Uterus (tissue), 4 donors: Measurements from ENCODE around the gene OSCP1. TPM values are rescaled to one million over a fixed set of nuclear protein-coding genes. Genes with fewer than 3 reads are reported as not detected.

Source experiments
- DNase-seq, 2 donors: peaks; one replicate each; pipeline ENCODE4 v3.0.0-alpha.2; 2019 to 2020
- H3K27ac ChIP-seq, 2 donors: fragments of 200-600 bp; sonication (generic); 1 replicate in 1 of 2; 2 replicates in 1 of 2; pipeline ENCODE4 v1.5.1; 2016 to 2018
- H3K27me3 ChIP-seq, 2 donors: fragments of 200-600 bp; sonication (generic); one replicate each; pipeline ENCODE4 v1.5.1; 2018 to 2019; ENCODE audit warnings: control low read depth in 1 of 2
- H3K36me3 ChIP-seq, 2 donors: fragments of 200-600 bp; sonication (generic); one replicate each; pipeline ENCODE4 v1.5.1; 2019; ENCODE audit warnings: control low read depth in 1 of 2
- H3K4me1 ChIP-seq, 2 donors: fragments of 200-600 bp; sonication (generic); one replicate each; pipeline ENCODE4 v1.5.1; 2018 to 2019; ENCODE audit warnings: control low read depth in 1 of 2
- H3K4me3 ChIP-seq, 2 donors: fragments of 200-600 bp; sonication (generic); 1 replicate in 1 of 2; 2 replicates in 1 of 2; pipeline ENCODE4 v1.5.1; 2018 to 2019; ENCODE audit warnings: mild to moderate bottlenecking in 1 of 2
- H3K9me3 ChIP-seq, 2 donors: fragments of 200-600 bp; sonication (generic); one replicate each; pipeline ENCODE4 v1.5.1; 2019; ENCODE audit warnings: control low read depth in 1 of 2
- POLR2A ChIP-seq, 2 donors: fragments of 450-650 bp; IDR thresholded peaks; one replicate each; pipeline ENCODE4 v1.6.1; 2016; ENCODE audit warnings: antibody characterized with exemption in 2 of 2, mild to moderate bottlenecking in 1 of 2, moderate library complexity in 1 of 2
- intact Hi-C: fragments of 100-400 bp; cut with DNase I; formaldehyde crosslinking; loops from one replicate; pipeline ENCODE4 v1.15.1; 2023; ENCODE audit warnings: low total_unique reads
- total RNA-seq, 4 donors: library from RNA; depleted of rRNA in 3 of 4; stranded (reverse); fragments of >200 nt in 3 of 4; gene quantifications; one replicate each; pipeline versions ENCODE4 v1.1.0 to v1.2.4, GENCODE V29; 2014 to 2023
- TF ChIP-seq, protein P1 (sequence below), 4 experiments: fragments of 200-600 bp in 2 of 4; fragments of 450-650 bp in 2 of 4; sonication (generic) in 2 of 4; IDR thresholded peaks; one replicate each; pipeline ENCODE4 v1.5.1; 2016 to 2019; ENCODE audit warnings: antibody characterized with exemption in 4 of 4, mild to moderate bottlenecking in 2 of 4, moderate library complexity in 1 of 4
- donor health status: DM: yes; HTN: yes; CAD: no.

Gene OSCP1
- total RNA-seq, 4 donors from 2014 or later, result 2.4 to 22.4 (median 12.0) TPM

DNA sequence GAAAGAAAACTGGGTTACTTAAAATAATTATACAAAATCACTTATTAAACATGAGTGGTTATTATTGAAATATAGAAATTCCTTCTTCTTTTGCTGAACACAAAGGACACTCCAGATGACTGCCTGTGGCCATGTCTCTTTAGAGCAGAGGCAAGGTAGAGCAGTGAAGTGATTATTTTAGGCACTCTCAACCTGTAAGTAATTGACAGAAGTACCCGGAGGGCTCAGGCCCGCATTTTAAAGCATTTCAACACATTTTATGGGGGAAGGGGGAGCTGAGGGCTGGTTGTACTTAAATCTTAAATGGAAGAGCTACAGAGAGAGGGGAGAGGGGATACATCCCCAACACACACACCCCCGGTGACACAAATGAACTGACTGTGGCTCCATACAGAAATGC is 10.2 kb downstream of the OSCP1 start:
- no peak overlapping the region for H3K27ac ChIP-seq
- DNase-seq, result no peak

DNA sequence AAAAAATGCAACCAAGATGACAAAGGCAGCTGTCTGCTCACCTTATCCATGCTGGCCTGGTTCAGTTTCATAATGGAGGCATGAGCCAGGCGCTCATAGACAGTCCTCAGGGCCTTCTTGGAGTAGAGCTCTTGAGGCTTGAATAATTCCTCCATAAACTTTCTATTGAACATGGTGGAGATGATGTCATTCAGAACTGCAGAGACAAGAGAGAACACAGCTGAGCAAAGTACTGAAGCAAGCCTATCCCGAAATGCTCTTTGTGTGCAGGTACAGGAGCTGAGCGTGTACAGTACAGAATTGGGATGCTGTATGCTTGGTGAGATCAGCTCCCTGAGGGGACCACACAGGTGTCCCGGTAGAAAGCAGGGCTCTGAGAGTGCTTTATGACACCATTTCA is 11.5 kb downstream of the OSCP1 start:
- intact Hi-C loops, result no loop called here
- H3K36me3 ChIP-seq, result no peaks in the 10 kb centered on the region
- TF ChIP-seq, protein P1, sequence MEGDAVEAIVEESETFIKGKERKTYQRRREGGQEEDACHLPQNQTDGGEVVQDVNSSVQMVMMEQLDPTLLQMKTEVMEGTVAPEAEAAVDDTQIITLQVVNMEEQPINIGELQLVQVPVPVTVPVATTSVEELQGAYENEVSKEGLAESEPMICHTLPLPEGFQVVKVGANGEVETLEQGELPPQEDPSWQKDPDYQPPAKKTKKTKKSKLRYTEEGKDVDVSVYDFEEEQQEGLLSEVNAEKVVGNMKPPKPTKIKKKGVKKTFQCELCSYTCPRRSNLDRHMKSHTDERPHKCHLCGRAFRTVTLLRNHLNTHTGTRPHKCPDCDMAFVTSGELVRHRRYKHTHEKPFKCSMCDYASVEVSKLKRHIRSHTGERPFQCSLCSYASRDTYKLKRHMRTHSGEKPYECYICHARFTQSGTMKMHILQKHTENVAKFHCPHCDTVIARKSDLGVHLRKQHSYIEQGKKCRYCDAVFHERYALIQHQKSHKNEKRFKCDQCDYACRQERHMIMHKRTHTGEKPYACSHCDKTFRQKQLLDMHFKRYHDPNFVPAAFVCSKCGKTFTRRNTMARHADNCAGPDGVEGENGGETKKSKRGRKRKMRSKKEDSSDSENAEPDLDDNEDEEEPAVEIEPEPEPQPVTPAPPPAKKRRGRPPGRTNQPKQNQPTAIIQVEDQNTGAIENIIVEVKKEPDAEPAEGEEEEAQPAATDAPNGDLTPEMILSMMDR (IDR thresholded peaks at IDR 0.05), result no peak
- no peak for TF ChIP-seq POLR2A (IDR thresholded peaks at IDR 0.05)

More for the DNA sequence above, 10.2 kb downstream of the OSCP1 start:
- Histone ChIP-seq H3K36me3 (no peaks in the 10 kb centered on the region), H3K4me1 (no peaks in the 10 kb centered on the region), H3K27me3 (no peaks in the 10 kb centered on the region), H3K9me3 (no peaks in the 10 kb centered on the region), H3K4me3 (no peak overlapping the region)
- TF ChIP-seq, protein P1 (IDR thresholded peaks at IDR 0.05), result no peak
- TF ChIP-seq POLR2A (IDR thresholded peaks at IDR 0.05), result no peak
- intact Hi-C loops, result no loop called here

DNA sequence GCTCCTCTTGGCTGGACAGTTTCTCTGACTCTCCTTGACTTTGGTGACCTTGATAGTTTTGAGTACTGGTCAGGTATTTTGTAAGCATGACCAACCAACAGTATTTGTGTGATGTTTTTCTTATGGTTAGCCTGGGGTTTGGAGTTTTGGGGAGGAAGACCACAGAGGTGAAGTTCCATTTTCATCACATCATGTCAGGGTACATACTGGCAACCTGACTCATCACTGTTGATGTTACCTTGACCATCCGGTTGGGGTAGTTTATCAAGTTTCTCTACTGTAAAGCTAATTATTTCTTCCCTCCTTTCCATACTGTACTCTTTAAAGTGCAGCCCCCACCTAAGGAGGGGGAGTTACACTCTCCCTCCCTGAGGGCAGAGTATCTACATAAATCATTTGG is 13.4 kb downstream of the OSCP1 start:
- DNase-seq, result no peak
- intact Hi-C loops, result no loop called here
- H3K4me1 ChIP-seq, result no peaks in the 10 kb centered on the region
- no peaks in the 10 kb centered on the region for H3K36me3 ChIP-seq
- H3K27me3 ChIP-seq, result no peaks in the 10 kb centered on the region
- no peak overlapping the region for H3K27ac ChIP-seq
- TF ChIP-seq POLR2A (IDR thresholded peaks at IDR 0.05), result no peak
- TF ChIP-seq, protein P1 (IDR thresholded peaks at IDR 0.05), result no peak
- no peaks in the 10 kb centered on the region for H3K9me3 ChIP-seq
- no peak overlapping the region for H3K4me3 ChIP-seq

More for the DNA sequence above, 11.5 kb downstream of the OSCP1 start:
- H3K9me3 ChIP-seq, result no peaks in the 10 kb centered on the region
- no peaks in the 10 kb centered on the region for H3K27me3 ChIP-seq
- no peaks in the 10 kb centered on the region for H3K4me1 ChIP-seq
- no peak for DNase-seq
- H3K4me3 ChIP-seq, result no peak overlapping the region
- no peak overlapping the region for H3K27ac ChIP-seq

DNA sequence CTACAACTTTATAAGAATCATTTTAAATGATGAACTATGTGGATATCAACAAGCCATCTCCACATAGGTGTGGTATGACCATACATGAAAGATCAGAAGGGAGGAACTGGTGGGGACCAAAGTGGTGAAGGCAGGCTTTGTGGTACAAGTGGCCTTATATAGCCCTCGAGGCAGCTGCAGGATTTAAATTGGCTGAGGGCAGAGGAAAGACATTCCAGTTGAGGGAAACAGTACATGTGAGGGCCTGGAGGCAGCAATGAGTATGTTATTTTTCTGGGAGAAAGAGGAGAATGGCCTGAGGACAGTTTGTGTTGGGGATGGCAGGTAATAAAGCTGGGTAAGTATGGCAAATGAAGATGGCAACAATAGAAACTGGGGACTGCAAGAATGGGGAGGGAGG is 17.1 kb downstream of the OSCP1 start:
- TF ChIP-seq, protein P1 (IDR thresholded peaks at IDR 0.05), result no peak
- TF ChIP-seq POLR2A (IDR thresholded peaks at IDR 0.05), result no peak
- Histone ChIP-seq H3K4me1 (no peaks in the 10 kb centered on the region), H3K27ac (no peak overlapping the region), H3K27me3 (no peaks in the 10 kb centered on the region), H3K36me3 (no peaks in the 10 kb centered on the region), H3K4me3 (no peak overlapping the region), H3K9me3 (no peaks in the 10 kb centered on the region)
- DNase-seq, result no peak
- intact Hi-C loops, result no loop called here

DNA sequence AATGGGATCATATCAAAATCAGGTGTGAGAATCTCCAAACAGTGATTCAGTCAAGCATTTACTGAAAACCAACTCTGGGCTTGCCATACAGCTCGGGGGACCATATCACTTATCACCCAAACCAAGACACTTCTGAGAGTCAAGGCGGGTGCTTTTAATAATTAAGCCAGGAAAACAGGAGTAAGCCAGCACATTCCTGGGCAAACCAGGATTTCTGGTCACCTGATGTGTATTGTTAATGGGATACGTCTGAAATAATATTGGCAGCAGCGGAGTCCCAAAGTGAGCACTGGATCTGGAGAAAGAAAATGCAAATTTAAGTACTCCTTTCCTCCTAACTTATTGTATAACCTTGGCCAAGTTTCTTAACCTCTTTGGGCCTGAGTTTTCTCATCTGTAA is 17.6 kb downstream of the OSCP1 start:
- intact Hi-C loops, result no loop called here
- Histone ChIP-seq H3K4me3 (no peak overlapping the region), H3K9me3 (no peaks in the 10 kb centered on the region), H3K27ac (no peak overlapping the region), H3K27me3 (no peaks in the 10 kb centered on the region), H3K36me3 (no peaks in the 10 kb centered on the region), H3K4me1 (no peaks in the 10 kb centered on the region)
- no peak for DNase-seq
- TF ChIP-seq, protein P1 (IDR thresholded peaks at IDR 0.05), result no peak
- no peak for TF ChIP-seq POLR2A (IDR thresholded peaks at IDR 0.05)
